Chondrocyte (in vitro differentiated cells): ENCODE results near the gene RET. TPM values are rescaled to one million over a fixed set of nuclear protein-coding genes. Genes with fewer than 3 reads are reported as not detected.

ENCODE experiments used
- DNase-seq: peaks from one replicate; pipeline ENCODE4 v3.0.0; 2021; ENCODE audit warnings: mixed read lengths, low spot score
- H3K27ac Mint-ChIP-seq: one replicate; pipeline ENCODE4 v1.8.0; 2021; ENCODE audit warnings: mild to moderate bottlenecking, moderate library complexity, mixed read lengths; ENCODE audit not compliant: unreplicated experiment
- H3K27me3 Mint-ChIP-seq: 2 replicates; pipeline ENCODE4 v1.8.0; 2021; ENCODE audit warnings: low read depth, mixed read lengths
- H3K36me3 Mint-ChIP-seq: 2 replicates; pipeline ENCODE4 v1.8.0; 2021; ENCODE audit warnings: low read depth, mixed read lengths
- H3K4me1 Mint-ChIP-seq: 2 replicates; pipeline ENCODE4 v1.8.0; 2021; ENCODE audit warnings: low read depth, mild to moderate bottlenecking, mixed read lengths
- H3K4me3 Mint-ChIP-seq: one replicate; pipeline ENCODE4 v1.8.0; 2021; ENCODE audit warnings: mild to moderate bottlenecking, moderate library complexity, mixed read lengths; ENCODE audit not compliant: unreplicated experiment
- H3K9me3 Mint-ChIP-seq: 2 replicates; pipeline ENCODE4 v1.8.0; 2021; ENCODE audit warnings: low read depth, mixed read lengths
- total RNA-seq: library from RNA; stranded (reverse); gene quantifications from 3 replicates; pipeline ENCODE4 v1.2.1, GENCODE V29; 2021
- TF ChIP-seq, protein P1 (sequence below): fragments of 200-600 bp; sonication (generic); IDR thresholded peaks from 2 replicates; pipeline ENCODE4 v1.5.0; 2021; ENCODE audit warnings: antibody characterized with exemption, mild to moderate bottlenecking, moderate library complexity

Gene RET
- total RNA-seq, 1 donor from 2014 or later, result 0.12 TPM

- Mint-ChIP-seq H3K27ac (no peak overlapping the region), H3K9me3 (no peaks in the 10 kb centered on the region), H3K4me1 (peaks cover 10% of the 10 kb centered on the region), H3K36me3 (no peaks in the 10 kb centered on the region), H3K4me3 (no peak overlapping the region), H3K27me3 (peaks cover 6% of the 10 kb centered on the region)
- DNase-seq, result peak; percentile 89
- TF ChIP-seq, protein P1, sequence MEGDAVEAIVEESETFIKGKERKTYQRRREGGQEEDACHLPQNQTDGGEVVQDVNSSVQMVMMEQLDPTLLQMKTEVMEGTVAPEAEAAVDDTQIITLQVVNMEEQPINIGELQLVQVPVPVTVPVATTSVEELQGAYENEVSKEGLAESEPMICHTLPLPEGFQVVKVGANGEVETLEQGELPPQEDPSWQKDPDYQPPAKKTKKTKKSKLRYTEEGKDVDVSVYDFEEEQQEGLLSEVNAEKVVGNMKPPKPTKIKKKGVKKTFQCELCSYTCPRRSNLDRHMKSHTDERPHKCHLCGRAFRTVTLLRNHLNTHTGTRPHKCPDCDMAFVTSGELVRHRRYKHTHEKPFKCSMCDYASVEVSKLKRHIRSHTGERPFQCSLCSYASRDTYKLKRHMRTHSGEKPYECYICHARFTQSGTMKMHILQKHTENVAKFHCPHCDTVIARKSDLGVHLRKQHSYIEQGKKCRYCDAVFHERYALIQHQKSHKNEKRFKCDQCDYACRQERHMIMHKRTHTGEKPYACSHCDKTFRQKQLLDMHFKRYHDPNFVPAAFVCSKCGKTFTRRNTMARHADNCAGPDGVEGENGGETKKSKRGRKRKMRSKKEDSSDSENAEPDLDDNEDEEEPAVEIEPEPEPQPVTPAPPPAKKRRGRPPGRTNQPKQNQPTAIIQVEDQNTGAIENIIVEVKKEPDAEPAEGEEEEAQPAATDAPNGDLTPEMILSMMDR, result no peak
These were observed 31.1 kb upstream of the RET start for GRCh38 chr10:43045631-43046287.

GRCh38 chr10:43046288-43046991 lies 30.4 kb upstream of the RET start:
- H3K4me3 Mint-ChIP-seq, result no peak overlapping the region
- H3K4me1 Mint-ChIP-seq, result peaks cover 10% of the 10 kb centered on the region
- no peak for DNase-seq
- peaks cover 12% of the 10 kb centered on the region for H3K27me3 Mint-ChIP-seq
- no peaks in the 10 kb centered on the region for H3K36me3 Mint-ChIP-seq
- TF ChIP-seq, protein P1, result no peak
- H3K9me3 Mint-ChIP-seq, result no peaks in the 10 kb centered on the region
- no peak overlapping the region for H3K27ac Mint-ChIP-seq

GRCh38 chr10:43047288-43047970 lies 29.4 kb upstream of the RET start:
- H3K27me3 Mint-ChIP-seq, result peaks cover 12% of the 10 kb centered on the region
- no peaks in the 10 kb centered on the region for H3K36me3 Mint-ChIP-seq
- H3K4me1 Mint-ChIP-seq, result peaks cover 10% of the 10 kb centered on the region

DNA sequence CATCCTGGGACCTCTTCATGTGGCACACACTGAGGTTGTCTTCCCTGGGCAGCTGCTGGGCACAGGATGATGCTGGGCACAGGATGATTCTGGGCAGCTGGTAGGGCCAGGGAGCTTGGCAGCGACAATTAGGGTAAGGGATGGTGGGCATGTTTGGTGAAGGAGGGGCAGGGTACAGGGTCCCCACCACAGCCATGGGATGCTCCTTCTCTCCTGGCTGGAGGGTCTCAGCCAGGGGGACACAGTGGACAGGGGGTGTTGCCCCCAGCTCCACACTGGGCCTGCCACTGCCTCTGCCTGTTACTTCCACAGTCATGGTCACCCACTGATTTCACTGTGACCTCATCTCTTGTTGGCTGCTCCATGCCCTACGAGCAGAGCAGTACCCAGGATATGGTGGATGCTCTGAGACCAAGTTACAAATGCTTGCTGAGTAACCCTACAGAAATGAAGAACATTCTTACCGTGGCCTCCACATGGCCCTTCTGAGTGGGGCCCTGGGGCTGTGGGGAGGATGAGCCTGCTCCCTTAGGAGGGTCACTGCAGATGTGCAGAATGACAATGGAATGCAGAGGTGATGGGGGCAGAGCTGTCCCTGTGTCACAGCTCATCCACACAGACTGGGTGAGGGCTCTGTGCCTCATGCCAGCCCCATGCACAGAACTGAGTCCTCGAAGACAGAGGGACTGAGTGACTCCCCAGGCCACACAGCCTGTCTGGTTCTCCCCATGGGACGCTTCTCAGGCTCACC lies 28.4 kb upstream of the RET start:
- H3K27ac Mint-ChIP-seq, result no peak overlapping the region
- H3K36me3 Mint-ChIP-seq, result no peaks in the 10 kb centered on the region
- peaks cover 10% of the 10 kb centered on the region for H3K4me1 Mint-ChIP-seq
- H3K4me3 Mint-ChIP-seq, result no peak overlapping the region
- DNase-seq, result peak; percentile 68
- peaks cover 19% of the 10 kb centered on the region for H3K27me3 Mint-ChIP-seq
- no peaks in the 10 kb centered on the region for H3K9me3 Mint-ChIP-seq
- TF ChIP-seq, protein P1, result no peak

More at GRCh38 chr10:43047288-43047970, 29.4 kb upstream of the RET start:
- Mint-ChIP-seq H3K9me3 (no peaks in the 10 kb centered on the region), H3K27ac (no peak overlapping the region), H3K4me3 (no peak overlapping the region)
- TF ChIP-seq, protein P1, result no peak
- DNase-seq, result no peak
